ENCODE measurements around the gene DMTF1.

The DMTF1 gene

DNA sequence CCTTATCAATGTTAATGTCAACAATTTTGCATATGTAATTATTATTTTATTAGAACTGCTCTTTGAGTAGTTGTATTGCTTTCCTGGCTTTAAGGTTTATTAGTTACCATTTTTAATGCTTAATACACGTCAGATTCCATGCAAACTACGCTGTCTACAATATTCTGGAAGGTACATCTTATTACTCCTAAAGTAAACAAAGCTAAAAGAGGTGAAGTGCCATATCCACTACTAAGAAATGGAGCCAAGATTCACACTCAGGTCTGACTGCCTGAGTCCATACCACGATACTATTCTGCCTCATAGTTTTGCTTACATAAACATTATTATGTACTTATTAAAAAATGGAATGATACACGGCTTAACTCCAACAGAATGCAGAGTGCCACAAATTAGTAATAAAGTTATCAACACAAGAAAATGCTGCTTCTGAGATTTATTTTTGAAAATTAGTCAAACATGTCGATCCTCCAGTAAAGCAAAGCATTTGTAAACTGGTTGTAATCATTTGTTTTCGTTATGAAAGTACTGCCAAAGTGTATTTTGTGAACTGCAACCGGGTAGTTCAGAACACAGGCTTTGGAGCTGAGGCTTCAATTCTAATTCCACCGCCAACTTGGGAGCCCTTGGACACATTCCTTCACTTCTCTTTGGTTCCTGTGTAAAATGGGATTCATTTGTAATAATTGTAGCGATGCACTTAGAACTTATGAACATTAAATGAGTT lies 1.1 kb upstream of the DMTF1 start:
- H3K27ac ChIP-seq: peak overlapping the region; percentile 97

GRCh38 chr7:87151729-87152111 lies 533 bp upstream of the DMTF1 start:
- no peaks in the 10 kb centered on the region for H3K27me3 ChIP-seq (ENCODE audit: control insufficient read depth, insufficient read depth, low read length)
- peak overlapping the region; percentile 21 for H3K9ac ChIP-seq
- peaks cover 14% of the 10 kb centered on the region for H3K79me2 ChIP-seq
- TF ChIP-seq, protein P1, sequence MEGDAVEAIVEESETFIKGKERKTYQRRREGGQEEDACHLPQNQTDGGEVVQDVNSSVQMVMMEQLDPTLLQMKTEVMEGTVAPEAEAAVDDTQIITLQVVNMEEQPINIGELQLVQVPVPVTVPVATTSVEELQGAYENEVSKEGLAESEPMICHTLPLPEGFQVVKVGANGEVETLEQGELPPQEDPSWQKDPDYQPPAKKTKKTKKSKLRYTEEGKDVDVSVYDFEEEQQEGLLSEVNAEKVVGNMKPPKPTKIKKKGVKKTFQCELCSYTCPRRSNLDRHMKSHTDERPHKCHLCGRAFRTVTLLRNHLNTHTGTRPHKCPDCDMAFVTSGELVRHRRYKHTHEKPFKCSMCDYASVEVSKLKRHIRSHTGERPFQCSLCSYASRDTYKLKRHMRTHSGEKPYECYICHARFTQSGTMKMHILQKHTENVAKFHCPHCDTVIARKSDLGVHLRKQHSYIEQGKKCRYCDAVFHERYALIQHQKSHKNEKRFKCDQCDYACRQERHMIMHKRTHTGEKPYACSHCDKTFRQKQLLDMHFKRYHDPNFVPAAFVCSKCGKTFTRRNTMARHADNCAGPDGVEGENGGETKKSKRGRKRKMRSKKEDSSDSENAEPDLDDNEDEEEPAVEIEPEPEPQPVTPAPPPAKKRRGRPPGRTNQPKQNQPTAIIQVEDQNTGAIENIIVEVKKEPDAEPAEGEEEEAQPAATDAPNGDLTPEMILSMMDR (IDR thresholded peaks at IDR 0.05): no peak
- H3K4me1 ChIP-seq: peaks cover 9% of the 10 kb centered on the region
- H3K27ac ChIP-seq: peak overlapping the region; percentile 97
- peak overlapping the region; percentile 94 for H3K4me3 ChIP-seq (ENCODE audit: low read depth, low read length)
- H3K36me3 ChIP-seq (ENCODE audit: control insufficient read depth, insufficient read depth, low read length): no peaks in the 10 kb centered on the region
- peak overlapping the region; percentile 88 for H3K4me2 ChIP-seq (ENCODE audit: low read length)
- peak overlapping the region; percentile 88 for H2AFZ ChIP-seq
- no peaks in the 10 kb centered on the region for H3K9me3 ChIP-seq (ENCODE audit: control insufficient read depth, low read length)

More for the DNA sequence above, 1.1 kb upstream of the DMTF1 start:
- H3K79me2 ChIP-seq: peaks cover 14% of the 10 kb centered on the region
- peak overlapping the region; percentile 88 for H3K4me2 ChIP-seq (ENCODE audit: low read length)
- no peaks in the 10 kb centered on the region for H3K27me3 ChIP-seq (ENCODE audit: control insufficient read depth, insufficient read depth, low read length)
- peak overlapping the region; percentile 94 for H3K4me3 ChIP-seq (ENCODE audit: low read depth, low read length)
- peaks cover 9% of the 10 kb centered on the region for H3K4me1 ChIP-seq
- peak overlapping the region; percentile 21 for H3K9ac ChIP-seq
- no peaks in the 10 kb centered on the region for H3K9me3 ChIP-seq (ENCODE audit: control insufficient read depth, low read length)
- peak overlapping the region; percentile 88 for H2AFZ ChIP-seq
- H3K36me3 ChIP-seq (ENCODE audit: control insufficient read depth, insufficient read depth, low read length): no peaks in the 10 kb centered on the region
- TF ChIP-seq, protein P1 (IDR thresholded peaks at IDR 0.05): no peak

DNA sequence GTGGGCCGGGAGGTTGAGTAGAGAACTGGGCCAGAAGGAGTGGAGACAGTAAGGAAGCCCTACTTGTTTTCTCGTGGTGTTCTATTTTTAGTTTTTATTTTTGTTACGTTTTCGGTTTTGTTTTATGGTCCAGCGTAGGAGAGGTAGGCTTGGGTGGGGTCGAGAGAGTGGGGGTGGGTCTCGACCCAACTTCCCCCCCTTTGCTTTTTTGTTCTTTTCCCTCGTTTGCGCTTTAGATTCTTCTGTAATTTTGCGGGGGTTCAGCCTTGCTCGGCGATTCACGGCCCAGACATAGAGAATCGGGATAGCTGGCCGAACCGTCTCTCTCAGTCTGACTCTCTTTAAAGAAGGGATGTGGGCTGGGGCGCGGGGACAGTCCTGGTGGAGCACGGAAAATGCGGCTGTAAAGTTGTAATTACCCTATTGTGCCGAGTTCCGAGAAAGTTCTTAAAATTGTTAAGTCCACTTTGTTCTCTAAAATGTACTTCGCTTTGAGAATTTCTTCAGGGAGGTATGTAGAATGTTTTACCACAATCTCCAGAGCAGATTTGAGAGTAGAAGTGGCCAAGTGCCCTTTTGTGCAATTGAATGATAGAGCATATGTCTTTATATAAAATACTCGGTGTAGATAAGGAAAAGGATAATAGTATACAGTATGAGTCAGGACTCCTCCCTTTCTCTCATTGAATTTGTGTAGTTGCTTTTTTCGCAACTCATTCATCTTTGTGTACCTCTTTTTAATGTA lies 816 bp downstream of the DMTF1 start:
- Histone ChIP-seq H3K27ac (peak overlapping the region; percentile 97), H3K27me3 (ENCODE audit: control insufficient read depth, insufficient read depth, low read length) (no peaks in the 10 kb centered on the region), H2AFZ (peak overlapping the region; percentile 88), H3K9ac (peak overlapping the region; percentile 81), H3K4me2 (ENCODE audit: low read length) (peak overlapping the region; percentile 71), H3K79me2 (peaks cover 23% of the 10 kb centered on the region), H3K9me3 (ENCODE audit: control insufficient read depth, low read length) (no peaks in the 10 kb centered on the region), H3K36me3 (ENCODE audit: control insufficient read depth, insufficient read depth, low read length) (no peaks in the 10 kb centered on the region), H3K4me1 (peaks cover 12% of the 10 kb centered on the region), H3K4me3 (ENCODE audit: low read depth, low read length) (peak overlapping the region; percentile 94)
- TF ChIP-seq, protein P1 (IDR thresholded peaks at IDR 0.05): no peak

DNA sequence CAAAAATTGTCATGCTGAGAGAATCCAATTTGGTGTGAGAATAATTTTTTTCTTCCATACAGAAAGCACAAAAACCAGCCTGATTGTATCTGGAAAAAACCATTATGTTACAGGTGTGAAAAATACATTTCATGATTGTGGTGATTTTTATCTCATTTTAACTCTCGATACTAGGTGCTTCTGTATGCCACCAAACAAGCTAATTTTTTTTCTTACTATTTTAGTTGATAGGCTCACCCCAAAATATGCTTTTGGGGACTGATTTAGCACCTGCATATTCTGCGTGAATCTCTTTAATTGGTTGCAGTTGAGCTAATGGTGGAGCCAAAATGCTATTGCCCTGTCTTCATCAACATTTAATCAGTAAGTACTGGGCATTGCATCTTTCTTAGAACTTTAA lies 1.9 kb downstream of the DMTF1 start:
- Histone ChIP-seq H3K27me3 (ENCODE audit: control insufficient read depth, insufficient read depth, low read length) (no peaks in the 10 kb centered on the region), H2AFZ (no peak overlapping the region), H3K9me3 (ENCODE audit: control insufficient read depth, low read length) (no peaks in the 10 kb centered on the region), H3K9ac (no peak overlapping the region), H3K4me1 (peaks cover 7% of the 10 kb centered on the region), H3K79me2 (peaks cover 23% of the 10 kb centered on the region), H3K4me2 (ENCODE audit: low read length) (peak overlapping the region; percentile 71), H3K36me3 (ENCODE audit: control insufficient read depth, insufficient read depth, low read length) (no peaks in the 10 kb centered on the region), H3K4me3 (ENCODE audit: low read depth, low read length) (peak overlapping the region; percentile 94), H3K27ac (no peak overlapping the region)
- TF ChIP-seq, protein P1 (IDR thresholded peaks at IDR 0.05): no peak
